ENCODE measurements around the gene CCL28. TPM values are rescaled to one million over a fixed set of nuclear protein-coding genes. Genes with fewer than 3 reads are reported as not detected.

The CCL28 gene
- total and polyA plus RNA-seq, 10 of the 15 experiments (the other 5 are each of a cell fraction or from before 2014, with no cell fraction given): 1.5 to 7.5 (median 4.4) TPM

DNA sequence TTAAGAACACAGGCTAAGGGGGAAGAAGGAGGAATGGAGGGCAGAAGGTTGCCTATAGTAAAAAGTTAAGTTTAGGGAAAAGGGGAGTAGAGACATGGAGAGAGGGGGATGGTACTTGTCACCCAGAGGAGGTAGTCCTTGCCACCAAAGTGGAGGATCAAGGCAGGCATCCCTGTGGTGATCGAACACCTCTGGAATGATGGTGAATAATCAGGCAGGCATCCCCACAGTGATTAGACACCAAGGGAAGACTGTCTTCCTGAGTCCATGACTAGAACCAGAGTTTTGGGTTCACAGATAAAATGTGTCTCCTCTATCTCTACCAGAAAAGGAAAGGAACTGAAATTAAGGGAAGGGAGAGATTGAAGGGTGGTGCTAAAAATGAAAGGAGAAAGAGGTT, 79.8 kb downstream of the CCL28 start (continued):
- TF ChIP-seq MTA2 (IDR thresholded peaks at IDR 0.05; ENCODE audit: low read depth) (no peak), HDAC6 (IDR thresholded peaks at IDR 0.05; ENCODE audit: unreplicated experiment) (no peak), RFX5 (IDR thresholded peaks at IDR 0.05; ENCODE audit: low read depth, low read length) (no peak), RCOR1 (conservative IDR thresholded peaks at IDR 0.05; ENCODE audit: low read depth, low read length) (no peak)

Other genes starting within 250 kb of the CCL28 start
- gene NIM1K, start 220.2 kb downstream of the CCL28 start, total RNA-seq (2014; rRNA removed): 0.96 and 1.3 TPM in 2 replicates
- gene NIM1K, start 220.2 kb downstream of the CCL28 start, total RNA-seq (2014; rRNA removed; fragmentation: Illumina TruSeq; extraction: Trizol): 0.63 and 0.69 TPM in 2 replicates
- gene NIM1K, start 220.2 kb downstream of the CCL28 start, total RNA-seq (2021): 0.69 and 1.0 TPM in 2 replicates
- gene NIM1K, start 220.2 kb downstream of the CCL28 start, polyA plus RNA-seq (2011; rRNA removed): 1.3 and 1.6 TPM in 2 replicates
- gene NIM1K, start 220.2 kb downstream of the CCL28 start, polyA plus RNA-seq (2014; fragmentation: Illumina TruSeq; extraction: Trizol): 0.47 and 0.74 TPM in 2 replicates
- gene NIM1K, start 220.2 kb downstream of the CCL28 start, polyA plus RNA-seq (2014; fragmentation: Nextera tagmentation; extraction: Ambion mirVana): under 1 TPM; 0.27 to 0.35 TPM
- gene NIM1K, start 220.2 kb downstream of the CCL28 start, polyA plus RNA-seq (2014; rRNA removed): 0.37 and 0.84 TPM in 2 replicates
- gene NIM1K, start 220.2 kb downstream of the CCL28 start, polyA plus RNA-seq (2016; fragmentation: Nextera tagmentation; extraction: Ambion mirVana): 1 to 10 TPM in 1 of 2 experiments, under 1 TPM in 1; 0.96 to 1.7 TPM
- gene HMGCS1, start 99.0 kb downstream of the CCL28 start, total RNA-seq (2014; rRNA removed): 62.5 and 76.2 TPM in 2 replicates
- 123 and 137 TPM in 2 replicates for gene HMGCS1, start 99.0 kb downstream of the CCL28 start, total RNA-seq (2014; rRNA removed; fragmentation: Illumina TruSeq; extraction: Trizol)
- gene HMGCS1, start 99.0 kb downstream of the CCL28 start, total RNA-seq (2021): 131 and 142 TPM in 2 replicates
- 193 and 302 TPM in 2 replicates for gene HMGCS1, start 99.0 kb downstream of the CCL28 start, polyA plus RNA-seq (2011; rRNA removed)
- 185 and 250 TPM in 2 replicates for gene HMGCS1, start 99.0 kb downstream of the CCL28 start, polyA plus RNA-seq (2014; fragmentation: Illumina TruSeq; extraction: Trizol)
- gene HMGCS1, start 99.0 kb downstream of the CCL28 start, polyA plus RNA-seq (2014; fragmentation: Nextera tagmentation; extraction: Ambion mirVana): 10 to 100 TPM; 74.9 to 94.1 TPM
- 103 and 140 TPM in 2 replicates for gene HMGCS1, start 99.0 kb downstream of the CCL28 start, polyA plus RNA-seq (2014; rRNA removed)
- gene HMGCS1, start 99.0 kb downstream of the CCL28 start, polyA plus RNA-seq (2016; fragmentation: Nextera tagmentation; extraction: Ambion mirVana): 10 to 100 TPM; 24.0 to 26.8 TPM
- gene TMEM267, start 71.5 kb upstream of the CCL28 start, total RNA-seq (2014; rRNA removed): 7.7 and 15.3 TPM in 2 replicates
- gene TMEM267, start 71.5 kb upstream of the CCL28 start, total RNA-seq (2014; rRNA removed; fragmentation: Illumina TruSeq; extraction: Trizol): 8.2 and 9.0 TPM in 2 replicates
- 11.3 and 11.7 TPM in 2 replicates for gene TMEM267, start 71.5 kb upstream of the CCL28 start, total RNA-seq (2021)
- gene TMEM267, start 71.5 kb upstream of the CCL28 start, polyA plus RNA-seq (2011; rRNA removed): 16.4 and 20.3 TPM in 2 replicates
- 10.6 and 11.0 TPM in 2 replicates for gene TMEM267, start 71.5 kb upstream of the CCL28 start, polyA plus RNA-seq (2014; fragmentation: Illumina TruSeq; extraction: Trizol)
- 10 to 100 TPM; 20.5 to 37.3 TPM for gene TMEM267, start 71.5 kb upstream of the CCL28 start, polyA plus RNA-seq (2014; fragmentation: Nextera tagmentation; extraction: Ambion mirVana)
- 7.4 and 9.5 TPM in 2 replicates for gene TMEM267, start 71.5 kb upstream of the CCL28 start, polyA plus RNA-seq (2014; rRNA removed)
- 10 to 100 TPM; 15.3 to 18.4 TPM for gene TMEM267, start 71.5 kb upstream of the CCL28 start, polyA plus RNA-seq (2016; fragmentation: Nextera tagmentation; extraction: Ambion mirVana)
- gene C5orf34, start 102.8 kb upstream of the CCL28 start, total RNA-seq (2014; rRNA removed): 9.4 and 13.0 TPM in 2 replicates
- gene C5orf34, start 102.8 kb upstream of the CCL28 start, total RNA-seq (2014; rRNA removed; fragmentation: Illumina TruSeq; extraction: Trizol): 9.9 and 10.6 TPM in 2 replicates
- 5.6 and 6.1 TPM in 2 replicates for gene C5orf34, start 102.8 kb upstream of the CCL28 start, total RNA-seq (2021)
- gene C5orf34, start 102.8 kb upstream of the CCL28 start, polyA plus RNA-seq (2011; rRNA removed): 12.0 and 16.4 TPM in 2 replicates
- gene C5orf34, start 102.8 kb upstream of the CCL28 start, polyA plus RNA-seq (2014; fragmentation: Illumina TruSeq; extraction: Trizol): 10.6 and 14.9 TPM in 2 replicates
- gene C5orf34, start 102.8 kb upstream of the CCL28 start, polyA plus RNA-seq (2014; fragmentation: Nextera tagmentation; extraction: Ambion mirVana): 1 to 10 TPM; 7.4 to 8.8 TPM
- gene C5orf34, start 102.8 kb upstream of the CCL28 start, polyA plus RNA-seq (2014; rRNA removed): 6.5 and 6.9 TPM in 2 replicates
- gene C5orf34, start 102.8 kb upstream of the CCL28 start, polyA plus RNA-seq (2016; fragmentation: Nextera tagmentation; extraction: Ambion mirVana): 10 to 100 TPM; 12.9 to 15.1 TPM
- 55.6 and 67.0 TPM in 2 replicates for gene PAIP1, start 144.7 kb upstream of the CCL28 start, total RNA-seq (2014; rRNA removed)
- 56.3 and 64.1 TPM in 2 replicates for gene PAIP1, start 144.7 kb upstream of the CCL28 start, total RNA-seq (2014; rRNA removed; fragmentation: Illumina TruSeq; extraction: Trizol)
- 42.2 and 43.0 TPM in 2 replicates for gene PAIP1, start 144.7 kb upstream of the CCL28 start, total RNA-seq (2021)
- gene PAIP1, start 144.7 kb upstream of the CCL28 start, polyA plus RNA-seq (2011; rRNA removed): 90.9 and 94.3 TPM in 2 replicates
- 63.4 and 81.3 TPM in 2 replicates for gene PAIP1, start 144.7 kb upstream of the CCL28 start, polyA plus RNA-seq (2014; fragmentation: Illumina TruSeq; extraction: Trizol)
- gene PAIP1, start 144.7 kb upstream of the CCL28 start, polyA plus RNA-seq (2014; fragmentation: Nextera tagmentation; extraction: Ambion mirVana): 10 to 100 TPM; 37.4 to 52.7 TPM
- 43.3 and 46.4 TPM in 2 replicates for gene PAIP1, start 144.7 kb upstream of the CCL28 start, polyA plus RNA-seq (2014; rRNA removed)
- 10 to 100 TPM; 58.3 to 70.7 TPM for gene PAIP1, start 144.7 kb upstream of the CCL28 start, polyA plus RNA-seq (2016; fragmentation: Nextera tagmentation; extraction: Ambion mirVana)
- gene NNT, start 190.8 kb upstream of the CCL28 start, total RNA-seq (2014; rRNA removed): 47.1 and 66.6 TPM in 2 replicates
- 56.8 and 60.7 TPM in 2 replicates for gene NNT, start 190.8 kb upstream of the CCL28 start, total RNA-seq (2014; rRNA removed; fragmentation: Illumina TruSeq; extraction: Trizol)
- 58.4 and 63.3 TPM in 2 replicates for gene NNT, start 190.8 kb upstream of the CCL28 start, total RNA-seq (2021)
- gene NNT, start 190.8 kb upstream of the CCL28 start, polyA plus RNA-seq (2011; rRNA removed): 59.6 and 72.4 TPM in 2 replicates
- gene NNT, start 190.8 kb upstream of the CCL28 start, polyA plus RNA-seq (2014; fragmentation: Illumina TruSeq; extraction: Trizol): 43.6 and 59.2 TPM in 2 replicates
- gene NNT, start 190.8 kb upstream of the CCL28 start, polyA plus RNA-seq (2014; fragmentation: Nextera tagmentation; extraction: Ambion mirVana): 10 to 100 TPM; 20.8 to 23.1 TPM
- 34.5 and 41.1 TPM in 2 replicates for gene NNT, start 190.8 kb upstream of the CCL28 start, polyA plus RNA-seq (2014; rRNA removed)
- gene NNT, start 190.8 kb upstream of the CCL28 start, polyA plus RNA-seq (2016; fragmentation: Nextera tagmentation; extraction: Ambion mirVana): 10 to 100 TPM; 64.9 to 73.1 TPM